Upper lobe of left lung (tissue), 6 donors: ENCODE results near the gene CASD1. TPM values are rescaled to one million over a fixed set of nuclear protein-coding genes. Genes with fewer than 3 reads are reported as not detected.

Experiments used
- ATAC-seq, 2 donors: fragments of 200-7000 bp; cut with Tn5 transposase; one replicate each; pipeline ENCODE4 v1.9.1; 2022; ENCODE audit warnings: mild to moderate bottlenecking in 2 of 2, moderate library complexity in 2 of 2; ENCODE audit not compliant: low FRiP score in 2 of 2
- DNase-seq, 2 donors: peaks; one replicate each; pipeline ENCODE4 v3.0.0-alpha.2; 2019 to 2020
- H3K27ac ChIP-seq, 4 donors: fragments of 200-600 bp; sonication (generic); one replicate each; pipeline ENCODE4 v1.5.1; 2016 to 2019
- H3K27me3 ChIP-seq, 4 donors: fragments of 200-600 bp; sonication (generic); one replicate each; pipeline ENCODE4 v1.5.1; 2017 to 2019
- H3K36me3 ChIP-seq, 4 donors: fragments of 200-600 bp; sonication (generic); one replicate each; pipeline ENCODE4 v1.5.1; 2016 to 2019
- H3K4me1 ChIP-seq, 4 donors: fragments of 200-600 bp; sonication (generic); one replicate each; pipeline ENCODE4 v1.5.1; 2018 to 2019
- H3K4me3 ChIP-seq, 4 donors: fragments of 200-600 bp; sonication (generic); one replicate each; pipeline ENCODE4 v1.5.1; 2017 to 2019; ENCODE audit warnings: mild to moderate bottlenecking in 2 of 4, moderate library complexity in 1 of 4
- H3K9me3 ChIP-seq, 4 donors: fragments of 200-600 bp; sonication (generic); one replicate each; pipeline ENCODE4 v1.5.1; 2018 to 2019
- CTCF ChIP-seq, 6 experiments: fragments of 450-650 bp in 4 of 6; fragments of 200-600 bp in 2 of 6; sonication (generic) in 2 of 6; IDR thresholded peaks; one replicate each; pipeline ENCODE4 v1.5.1; 2016 to 2019; ENCODE audit warnings: antibody characterized with exemption in 6 of 6
- EP300 ChIP-seq, 4 donors: sonication (generic); formaldehyde crosslinking; IDR thresholded peaks; one replicate each; pipeline ENCODE4 v1.5.1; 2017; ENCODE audit warnings: antibody characterized with exemption in 4 of 4, control low read depth in 2 of 4
- POLR2A ChIP-seq, 4 donors: fragments of 450-650 bp; IDR thresholded peaks; one replicate each; pipeline ENCODE4 v1.5.1; 2016 to 2017; ENCODE audit warnings: antibody characterized with exemption in 4 of 4, mild to moderate bottlenecking in 2 of 4
- POLR2AphosphoS5 ChIP-seq, 2 donors: sonication (generic); formaldehyde crosslinking; IDR thresholded peaks; one replicate each; pipeline ENCODE4 v1.5.1; 2017; ENCODE audit warnings: antibody characterized with exemption in 2 of 2
- WGBS, 2 donors: methylation state at CpG; one replicate each; pipeline ENCODE4 v1.1.5; 2017 to 2018; 5-methylcytosine and 5-hydroxymethylcytosine counted together
- total RNA-seq, 6 donors: library from RNA; depleted of rRNA in 4 of 6; stranded (reverse); fragments of >200 nt in 4 of 6; gene quantifications; one replicate each; pipeline versions ENCODE4 v1.1.0 to v1.2.1, GENCODE V29; 2016 to 2021
- donor health status: DM: no; HTN: no; CAD: no; lungs with moderate emphysema.
- donor health status: DM: no; HTN: yes; CAD: no; lungs with severe emphysema.

The CASD1 gene
- total RNA-seq, 6 donors from 2014 or later = 10.1 to 52.9 (median 24.7) TPM

DNA sequence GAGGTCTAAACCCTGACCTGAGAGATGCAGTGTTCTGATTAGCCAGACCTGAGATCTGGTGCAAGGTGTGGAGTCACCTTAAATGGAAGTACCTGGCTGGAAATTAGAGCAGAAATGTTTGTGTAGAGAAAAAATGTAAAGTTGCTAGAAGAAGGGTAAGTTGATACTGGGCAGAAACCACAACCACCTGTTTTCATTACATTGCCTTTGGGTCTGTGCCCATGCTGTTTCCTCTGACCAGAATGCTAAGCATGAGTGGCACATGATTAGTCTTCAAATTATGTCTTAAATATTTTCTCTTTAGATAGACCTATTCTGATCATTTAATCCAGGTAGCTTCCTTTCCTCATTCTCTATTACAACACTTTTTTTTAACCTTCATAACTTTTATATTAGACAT lies 69.0 kb downstream of the CASD1 start:
- DNase-seq (no peak), ATAC-seq (no peak)
- no peaks in the 10 kb centered on the region for H3K36me3 ChIP-seq
- H3K4me3 ChIP-seq = no peak overlapping the region
- H3K4me1 ChIP-seq = peaks cover 0 to 4% (median 2%) of the 10 kb centered on the region in 4 donors
- no peak for TF ChIP-seq CTCF (IDR thresholded peaks at IDR 0.05)
- no peak for TF ChIP-seq POLR2A (IDR thresholded peaks at IDR 0.05)
- TF ChIP-seq EP300 (IDR thresholded peaks at IDR 0.05) = no peak
- no peak for TF ChIP-seq POLR2AphosphoS5 (IDR thresholded peaks at IDR 0.05)
- peaks cover 5 to 18% (median 12%) of the 10 kb centered on the region in 4 donors for H3K9me3 ChIP-seq
- no peaks in the 10 kb centered on the region for H3K27me3 ChIP-seq
- H3K27ac ChIP-seq = no peak overlapping the region

GRCh38 chr7:94579470-94579869 lies 69.9 kb downstream of the CASD1 start:
- Histone ChIP-seq H3K27me3 (no peaks in the 10 kb centered on the region), H3K4me1 (peaks cover 1 to 4% (median 4%) of the 10 kb centered on the region in 4 donors), H3K36me3 (no peaks in the 10 kb centered on the region), H3K27ac (no peak overlapping the region), H3K4me3 (no peak overlapping the region), H3K9me3 (peaks cover 5 to 16% (median 12%) of the 10 kb centered on the region in 4 donors)
- no peak for DNase-seq
- TF ChIP-seq POLR2AphosphoS5 (IDR thresholded peaks at IDR 0.05) (no peak), POLR2A (IDR thresholded peaks at IDR 0.05) (no peak), CTCF (IDR thresholded peaks at IDR 0.05) (no peak), EP300 (IDR thresholded peaks at IDR 0.05) (no peak)
- no peak for ATAC-seq
- 78 to 85% methylated on average over 2 of the region's 2 CpGs for WGBS, 2 donors

DNA sequence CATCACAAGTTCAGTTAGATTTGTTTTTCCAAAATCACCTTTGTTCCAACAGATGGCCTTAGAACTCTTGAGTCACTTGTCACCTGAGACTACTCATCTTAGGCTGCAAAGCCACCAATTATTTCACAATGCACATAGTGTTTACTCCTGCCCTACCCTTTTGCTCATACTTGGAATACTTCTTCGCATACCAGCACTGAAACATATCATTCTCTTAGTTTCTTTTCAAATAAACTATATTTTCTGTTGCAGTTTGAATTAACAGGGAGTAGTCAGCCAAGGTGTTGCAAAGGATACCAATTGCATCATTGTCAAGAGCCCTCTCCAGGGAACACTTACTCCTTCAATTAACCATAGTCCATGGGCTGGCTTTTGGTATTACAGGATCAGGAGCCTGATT lies 71.0 kb downstream of the CASD1 start:
- peak in 3 of 4 donors; percentile 41 to 68 (median 61) for TF ChIP-seq EP300 (IDR thresholded peaks at IDR 0.05)
- TF ChIP-seq POLR2AphosphoS5 (IDR thresholded peaks at IDR 0.05) = peak in 1 of 2 donors; percentile 42
- TF ChIP-seq CTCF (IDR thresholded peaks at IDR 0.05) = peak in 1 of 6 experiments; percentile 23
- no peak for TF ChIP-seq POLR2A (IDR thresholded peaks at IDR 0.05)
- H3K9me3 ChIP-seq = peaks cover 0 to 4% (median 2%) of the 10 kb centered on the region in 4 donors
- H3K4me3 ChIP-seq = no peak overlapping the region
- no peaks in the 10 kb centered on the region for H3K27me3 ChIP-seq
- H3K27ac ChIP-seq = peak overlapping the region; percentile 31 to 53 (median 43)
- H3K4me1 ChIP-seq = peaks cover 3 to 6% (median 4%) of the 10 kb centered on the region in 4 donors
- DNase-seq (peak in 1 of 2 donors; percentile 37), ATAC-seq (peak; percentile 60 to 85)
- no peaks in the 10 kb centered on the region for H3K36me3 ChIP-seq
- 61 to 62% methylated on average over 1 of the region's 1 CpG for WGBS, 2 donors

GRCh38 chr7:94584113-94584512 lies 74.5 kb downstream of the CASD1 start:
- Histone ChIP-seq H3K4me1 (peaks cover 3 to 6% (median 4%) of the 10 kb centered on the region in 4 donors), H3K36me3 (no peaks in the 10 kb centered on the region), H3K4me3 (no peak overlapping the region), H3K9me3 (no peaks in the 10 kb centered on the region), H3K27me3 (no peaks in the 10 kb centered on the region), H3K27ac (peak overlapping the region in 1 of 4 donors; percentile 7)
- peak; percentile 39 to 74 for ATAC-seq
- 65 to 76% methylated on average over 1 of the region's 1 CpG for WGBS, 2 donors
- no peak for TF ChIP-seq POLR2A (IDR thresholded peaks at IDR 0.05)
- no peak for TF ChIP-seq POLR2AphosphoS5 (IDR thresholded peaks at IDR 0.05)
- TF ChIP-seq CTCF (IDR thresholded peaks at IDR 0.05) = no peak
- TF ChIP-seq EP300 (IDR thresholded peaks at IDR 0.05) = peak in 1 of 4 donors; percentile 20
- DNase-seq = peak in 1 of 2 donors; percentile 49

- 87 to 100% methylated on average over 2 of the region's 2 CpGs for WGBS, 2 donors
- TF ChIP-seq POLR2AphosphoS5 (IDR thresholded peaks at IDR 0.05) (no peak), POLR2A (IDR thresholded peaks at IDR 0.05) (no peak), CTCF (IDR thresholded peaks at IDR 0.05) (no peak), EP300 (IDR thresholded peaks at IDR 0.05) (no peak)
- DNase-seq = no peak
Measured at GRCh38 chr7:94588075-94588474, 78.5 kb downstream of the CASD1 start.

More at GRCh38 chr7:94588075-94588474, 78.5 kb downstream of the CASD1 start:
- no peaks in the 10 kb centered on the region for H3K36me3 ChIP-seq
- H3K27ac ChIP-seq = no peak overlapping the region
- ATAC-seq = no peak
- H3K27me3 ChIP-seq = no peaks in the 10 kb centered on the region
- peaks cover 0 to 6% (median 3%) of the 10 kb centered on the region in 4 donors for H3K4me1 ChIP-seq
- H3K4me3 ChIP-seq = no peak overlapping the region
- H3K9me3 ChIP-seq = no peaks in the 10 kb centered on the region
